Loucy (cell line): ENCODE measurements around the gene SERPINB3.
"Not testable (repeated sequence)": the region's sequence is repeated elsewhere in the genome, so short reads cannot be mapped to it uniquely, and the experiment has no call there.

Source experiments
- H2AFZ ChIP-seq: fragments of 200-600 bp; sonication (generic); 2 replicates; pipeline ENCODE4 v1.6.0; 2016; ENCODE audit warnings: antibody characterized with exemption, mild to moderate bottlenecking, low read length, moderate library complexity
- H3F3A ChIP-seq: fragments of 200-600 bp; 2 replicates; pipeline ENCODE4 v1.6.0; 2016; ENCODE audit warnings: antibody characterized with exemption, low read depth, mild to moderate bottlenecking
- H3K27me3 ChIP-seq: fragments of 200-600 bp; sonication (generic); 2 replicates; pipeline ENCODE4 v1.6.1; 2014; ENCODE audit warnings: low read length, mild to moderate bottlenecking; ENCODE audit not compliant: insufficient read depth, poor library complexity, severe bottlenecking
- H3K36me3 ChIP-seq: fragments of 200-600 bp; sonication (generic); 2 replicates; pipeline ENCODE4 v1.6.1; 2016; ENCODE audit warnings: low read length; ENCODE audit not compliant: insufficient read depth
- H3K4me1 ChIP-seq: fragments of 200-600 bp; sonication (generic); 2 replicates; pipeline ENCODE4 v1.5.1; 2014; ENCODE audit warnings: low read length, mild to moderate bottlenecking; ENCODE audit not compliant: insufficient read depth, poor library complexity, severe bottlenecking
- H3K4me2 ChIP-seq: fragments of 200-600 bp; sonication (generic); 2 replicates; pipeline ENCODE4 v1.6.0; 2014; ENCODE audit warnings: antibody characterized with exemption, low read length, low read depth, mild to moderate bottlenecking; ENCODE audit not compliant: poor library complexity, severe bottlenecking
- H3K4me3 ChIP-seq: fragments of 200-600 bp; sonication (generic); 2 replicates; pipeline ENCODE4 v1.5.1; 2014; ENCODE audit warnings: low read length, mild to moderate bottlenecking, mixed read lengths; ENCODE audit not compliant: poor library complexity, severe bottlenecking
- H3K79me2 ChIP-seq: fragments of 200-600 bp; sonication (generic); 2 replicates; pipeline ENCODE4 v1.6.1; 2014; ENCODE audit warnings: low read length; ENCODE audit not compliant: insufficient read depth
- H3K9ac ChIP-seq: fragments of 200-600 bp; sonication (generic); 2 replicates; pipeline ENCODE4 v1.6.0; 2014; ENCODE audit warnings: mild to moderate bottlenecking, low read depth, low read length, moderate library complexity; ENCODE audit not compliant: poor library complexity, severe bottlenecking
- H3K9me2 ChIP-seq: fragments of 200-600 bp; sonication (generic); replicated peaks from 2 replicates; pipeline ENCODE4 v1.6.1; 2016; ENCODE audit warnings: low read depth, low read length, mixed read lengths
- H3K9me3 ChIP-seq: fragments of 200-600 bp; sonication (generic); 2 replicates; pipeline ENCODE4 v1.6.1; 2014; ENCODE audit warnings: mild to moderate bottlenecking, antibody characterized with exemption, low read length, low read depth; ENCODE audit not compliant: insufficient read depth
- H4K20me1 ChIP-seq: fragments of 200-600 bp; sonication (generic); 2 replicates; pipeline ENCODE4 v1.6.0; 2014; ENCODE audit warnings: antibody characterized with exemption, low read length, mild to moderate bottlenecking; ENCODE audit not compliant: insufficient read depth, poor library complexity, severe bottlenecking
- CTCF ChIP-seq: fragments of 200-600 bp; sonication (generic); conservative IDR thresholded peaks from 2 replicates; pipeline ENCODE4 v1.5.1; 2014; ENCODE audit warnings: mild to moderate bottlenecking, antibody characterized with exemption, low read length
- EZH2phosphoT487 ChIP-seq: fragments of 200-600 bp; IDR thresholded peaks from 2 replicates; pipeline ENCODE4 v1.6.1; 2018; ENCODE audit warnings: antibody characterized with exemption, mild to moderate bottlenecking, moderate library complexity, borderline replicate concordance

Gene SERPINB3

GRCh38 chr18:63646936-63647335 is 14.8 kb downstream of the SERPINB3 start:
- no peak overlapping the region for H2AFZ ChIP-seq
- no peaks in the 10 kb centered on the region for H4K20me1 ChIP-seq
- no peak overlapping the region for H3K4me3 ChIP-seq

GRCh38 chr18:63644694-63645093 is 17.0 kb downstream of the SERPINB3 start:
- not testable (repeated sequence) for H3K9me3 ChIP-seq, H3F3A ChIP-seq, H3K9ac ChIP-seq, H3K9me2 ChIP-seq, H3K27me3 ChIP-seq, H3K4me1 ChIP-seq, H3K4me3 ChIP-seq, H3K4me2 ChIP-seq, H4K20me1 ChIP-seq, H3K36me3 ChIP-seq, H3K79me2 ChIP-seq, H2AFZ ChIP-seq

More at GRCh38 chr18:63646936-63647335, 14.8 kb downstream of the SERPINB3 start:
- no peaks in the 10 kb centered on the region for H3K36me3 ChIP-seq
- H3K27me3 ChIP-seq: no peaks in the 10 kb centered on the region
- no peaks in the 10 kb centered on the region for H3K79me2 ChIP-seq
- H3K9me3 ChIP-seq: no peaks in the 10 kb centered on the region
- no peaks in the 10 kb centered on the region for H3K9me2 ChIP-seq
- H3F3A ChIP-seq: no peaks in the 10 kb centered on the region
- no peaks in the 10 kb centered on the region for H3K4me1 ChIP-seq
- TF ChIP-seq CTCF: no peak
- TF ChIP-seq EZH2phosphoT487: no peak
- H3K9ac ChIP-seq: no peak overlapping the region
- no peak overlapping the region for H3K4me2 ChIP-seq

GRCh38 chr18:63644142-63644541 is 17.6 kb downstream of the SERPINB3 start, which contains the start of gene SERPINB4:
TSS of gene SERPINB4 (minus strand) at chr18:63644256. CDS start at chr18:63643577, 679 bp downstream.
- H3K9me3 ChIP-seq, H3K27me3 ChIP-seq, H2AFZ ChIP-seq, H4K20me1 ChIP-seq, H3K4me3 ChIP-seq, H3K36me3 ChIP-seq, H3K9me2 ChIP-seq, H3K9ac ChIP-seq, H3K4me1 ChIP-seq, H3K4me2 ChIP-seq, H3K79me2 ChIP-seq, H3F3A ChIP-seq: not testable (repeated sequence)

- H2AFZ ChIP-seq, H3F3A ChIP-seq, H3K9me2 ChIP-seq, H3K9ac ChIP-seq, H3K27me3 ChIP-seq, H3K36me3 ChIP-seq, H4K20me1 ChIP-seq, H3K4me1 ChIP-seq, H3K9me3 ChIP-seq, H3K79me2 ChIP-seq, H3K4me3 ChIP-seq, H3K4me2 ChIP-seq: not testable (repeated sequence)
Measured at GRCh38 chr18:63642668-63643356, 18.9 kb downstream of the SERPINB3 start.

- not testable (repeated sequence) for H3K4me3 ChIP-seq, H3K79me2 ChIP-seq, H3K9me3 ChIP-seq, H3K27me3 ChIP-seq, H3K4me1 ChIP-seq, H3K9me2 ChIP-seq, H3F3A ChIP-seq, H3K36me3 ChIP-seq, H4K20me1 ChIP-seq, H3K9ac ChIP-seq, H2AFZ ChIP-seq, H3K4me2 ChIP-seq
Measured at GRCh38 chr18:63641157-63641680, 20.5 kb downstream of the SERPINB3 start.
